GM12873 (cell line): Measurements from ENCODE around the gene NDOR1.

Experiments
- CTCF ChIP-seq: IDR thresholded peaks from 2 replicates; pipeline ENCODE4 v1.5.1; 2012; ENCODE audit warnings: low read depth, mild to moderate bottlenecking, moderate library complexity, low read length, control low read depth; ENCODE audit not compliant: insufficient read depth; ENCODE audit errors: missing control alignments

The NDOR1 gene

DNA sequence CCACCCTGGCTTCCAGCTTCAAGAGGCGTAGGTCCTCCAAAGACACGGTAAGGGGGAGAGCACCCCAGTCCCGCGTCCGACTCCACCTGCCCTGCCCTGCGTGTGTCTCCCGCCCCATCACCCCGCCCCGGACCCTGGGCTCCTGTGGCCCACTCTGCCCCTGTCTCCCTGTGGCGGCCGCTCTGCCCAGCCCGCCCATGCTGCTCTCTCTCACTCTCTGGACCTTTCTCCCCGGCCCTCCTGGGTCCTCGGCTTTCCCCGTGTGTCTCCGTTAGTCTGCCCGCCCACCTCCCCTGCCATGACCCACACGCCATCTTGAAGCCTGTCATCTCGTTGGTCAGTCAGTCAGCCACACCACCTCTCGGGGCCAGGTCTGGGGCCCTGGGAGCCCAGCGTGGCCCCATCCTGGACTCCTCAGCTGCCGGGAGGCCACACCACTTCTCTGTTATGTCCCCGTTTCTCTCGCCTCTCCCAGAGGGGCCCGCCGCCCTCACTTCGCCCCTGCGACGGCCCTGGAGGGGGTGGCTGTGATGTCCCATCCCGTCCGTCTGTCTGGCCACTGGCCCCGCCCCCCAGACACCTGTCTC, 40.2 kb upstream of the NDOR1 start:
- TF ChIP-seq CTCF = no peak

DNA sequence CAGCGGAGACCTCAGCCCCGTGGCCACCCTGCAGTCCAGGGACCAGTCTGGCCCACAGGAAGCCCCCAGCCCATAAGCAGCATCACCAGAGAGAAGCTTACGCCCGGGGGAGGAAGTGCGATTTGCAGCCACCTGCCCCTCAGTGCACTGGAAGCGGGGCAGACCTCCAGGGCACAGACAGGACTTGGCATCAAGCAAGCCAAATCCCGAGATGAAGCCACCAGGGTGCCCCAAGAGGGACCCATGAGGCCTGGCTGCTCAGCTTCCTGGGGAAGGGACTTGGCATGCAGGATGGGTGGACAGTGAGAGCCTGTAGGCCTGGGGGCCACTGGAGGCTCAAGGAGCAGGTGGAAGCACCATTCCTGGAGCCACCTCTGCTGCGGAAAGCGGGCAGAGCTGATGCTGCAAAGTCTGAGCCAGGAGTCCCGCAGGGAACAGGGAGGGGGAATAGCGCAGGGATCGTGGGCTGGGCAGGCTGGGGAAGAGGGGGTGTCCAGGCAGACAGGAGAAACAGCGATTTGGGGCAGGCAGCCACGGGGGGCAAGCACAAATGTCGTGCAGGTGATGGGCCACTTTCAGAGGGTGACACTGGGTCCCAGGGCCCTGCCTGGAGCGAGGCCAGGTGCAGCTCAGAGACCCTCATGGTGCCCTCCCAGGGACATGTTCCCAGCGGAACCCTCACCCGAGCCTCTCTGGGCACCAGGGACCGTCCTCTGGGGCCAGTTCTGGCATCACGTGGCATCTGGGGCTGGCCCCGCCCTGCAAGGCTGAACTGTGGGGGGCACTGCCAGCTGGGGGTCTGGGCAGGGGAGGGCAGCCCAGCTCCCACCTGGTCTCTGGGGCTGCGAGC, 38.9 kb upstream of the NDOR1 start:
- TF ChIP-seq CTCF = no peak

DNA sequence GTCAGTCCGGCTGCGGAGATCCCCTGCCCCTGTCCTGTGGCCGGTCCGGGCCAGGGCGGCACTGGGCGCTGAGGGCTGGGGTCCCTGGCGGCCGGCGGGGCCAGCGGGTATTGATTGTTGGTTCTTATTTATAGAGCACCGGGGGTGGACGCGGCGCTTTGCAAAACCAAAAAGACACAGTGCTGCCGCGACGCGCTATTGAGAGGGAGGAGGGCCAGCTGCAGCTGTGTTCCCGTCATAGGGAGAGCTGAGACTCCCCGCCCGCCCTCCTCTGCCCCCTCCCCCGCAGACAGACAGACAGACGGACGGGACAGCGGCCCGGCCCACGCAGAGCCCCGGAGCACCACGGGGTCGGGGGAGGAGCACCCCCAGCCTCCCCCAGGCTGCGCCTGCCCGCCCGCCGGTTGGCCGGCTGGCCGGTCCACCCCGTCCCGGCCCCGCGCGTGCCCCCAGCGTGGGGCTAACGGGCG, 38.2 kb upstream of the NDOR1 start:
- no peak for TF ChIP-seq CTCF

DNA sequence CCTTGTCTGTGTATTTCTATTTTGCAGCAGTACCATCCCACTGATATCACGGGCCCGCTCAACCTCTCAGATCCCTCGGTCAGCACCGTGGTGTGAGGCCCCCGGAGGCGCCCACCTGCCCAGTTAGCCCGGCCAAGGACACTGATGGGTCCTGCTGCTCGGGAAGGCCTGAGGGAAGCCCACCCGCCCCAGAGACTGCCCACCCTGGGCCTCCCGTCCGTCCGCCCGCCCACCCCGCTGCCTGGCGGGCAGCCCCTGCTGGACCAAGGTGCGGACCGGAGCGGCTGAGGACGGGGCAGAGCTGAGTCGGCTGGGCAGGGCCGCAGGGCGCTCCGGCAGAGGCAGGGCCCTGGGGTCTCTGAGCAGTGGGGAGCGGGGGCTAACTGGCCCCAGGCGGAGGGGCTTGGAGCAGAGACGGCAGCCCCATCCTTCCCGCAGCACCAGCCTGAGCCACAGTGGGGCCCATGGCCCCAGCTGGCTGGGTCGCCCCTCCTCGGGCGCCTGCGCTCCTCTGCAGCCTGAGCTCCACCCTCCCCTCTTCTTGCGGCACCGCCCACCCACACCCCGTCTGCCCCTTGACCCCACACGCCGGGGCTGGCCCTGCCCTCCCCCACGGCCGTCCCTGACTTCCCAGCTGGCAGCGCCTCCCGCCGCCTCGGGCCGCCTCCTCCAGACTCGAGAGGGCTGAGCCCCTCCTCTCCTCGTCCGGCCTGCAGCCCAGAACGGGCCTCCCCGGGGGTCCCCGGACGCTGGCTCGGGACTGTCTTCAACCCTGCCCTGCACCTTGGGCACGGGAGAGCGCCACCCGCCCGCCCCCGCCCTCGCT, 37.5 kb upstream of the NDOR1 start:
- no peak for TF ChIP-seq CTCF

DNA sequence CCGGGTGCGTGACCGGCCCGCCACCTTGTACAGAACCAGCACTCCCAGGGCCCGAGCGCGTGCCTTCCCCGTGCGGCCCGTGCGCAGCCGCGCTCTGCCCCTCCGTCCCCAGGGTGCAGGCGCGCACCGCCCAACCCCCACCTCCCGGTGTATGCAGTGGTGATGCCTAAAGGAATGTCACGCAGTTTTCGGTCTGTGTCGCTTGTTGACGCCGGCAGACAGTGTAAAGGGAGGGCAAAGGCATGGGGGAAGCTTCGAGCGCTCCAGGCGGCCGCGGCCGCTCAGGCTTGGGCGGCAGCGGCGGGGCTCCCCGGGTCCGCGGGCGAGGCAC, 37.0 kb upstream of the NDOR1 start:
- TF ChIP-seq CTCF = no peak

DNA sequence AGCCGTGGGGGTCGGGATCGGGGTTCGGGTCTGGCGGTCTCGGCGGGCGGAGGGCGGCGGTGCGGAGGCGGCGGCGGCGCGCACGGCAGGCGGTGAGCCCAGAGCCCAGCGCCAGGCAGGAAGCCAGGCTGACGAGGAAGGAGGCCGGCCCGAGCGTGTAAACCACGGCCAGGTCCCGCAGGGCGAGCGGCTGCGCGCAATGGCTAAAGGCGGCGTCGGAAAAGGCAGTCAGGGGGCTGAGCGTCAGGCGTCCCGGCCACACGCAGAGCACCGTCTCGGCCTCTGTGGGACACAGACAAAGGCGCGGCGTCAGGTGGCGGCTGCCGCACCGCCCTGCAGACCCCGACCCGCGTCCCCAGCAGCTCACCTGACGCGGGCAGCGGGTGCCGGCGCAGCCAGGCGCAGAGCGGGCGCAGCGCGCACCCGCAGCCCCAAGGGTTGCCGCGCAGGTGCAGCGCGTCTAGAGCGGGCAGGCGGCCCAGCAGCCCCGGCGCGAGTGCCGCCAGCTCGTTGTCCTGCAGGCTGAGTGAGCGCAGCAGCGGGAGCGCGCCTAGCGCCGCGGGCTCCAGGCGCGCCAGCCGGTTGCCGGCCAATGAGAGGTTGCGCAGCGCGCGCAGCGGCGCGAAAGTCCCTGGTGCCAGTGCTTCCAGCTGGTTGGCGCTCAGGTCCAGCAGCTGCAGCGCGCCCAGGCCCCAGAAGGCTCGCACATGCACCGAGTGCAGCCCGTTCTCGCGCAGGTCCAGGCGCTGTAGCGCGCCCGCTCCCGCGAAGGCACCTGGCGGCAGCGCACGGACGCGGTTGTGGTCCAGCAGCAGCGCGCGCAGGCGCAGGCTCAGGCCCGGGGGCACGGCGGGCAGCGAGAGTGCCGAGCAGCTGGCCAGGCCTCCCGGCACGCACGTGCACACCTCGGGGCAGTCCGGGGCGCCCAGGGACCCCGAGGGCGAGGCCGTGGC, 36.3 kb upstream of the NDOR1 start:
- no peak for TF ChIP-seq CTCF
